Thyroid gland (tissue), 4 donors: ENCODE measurements around the gene RPL3.

Source experiments
- POLR2A ChIP-seq, 2 donors: fragments of 450-650 bp; IDR thresholded peaks; one replicate each; pipeline ENCODE4 v1.6.1; 2017; ENCODE audit warnings: antibody characterized with exemption in 2 of 2, mild to moderate bottlenecking in 2 of 2, moderate library complexity in 1 of 2
- TF ChIP-seq, protein P1 (sequence below), 6 experiments: fragments of 200-600 bp in 3 of 6; fragments of 450-650 bp in 3 of 6; sonication (generic) in 3 of 6; IDR thresholded peaks; one replicate each; pipeline ENCODE4 v1.5.1; 2016 to 2019; ENCODE audit warnings: antibody characterized with exemption in 6 of 6, mild to moderate bottlenecking in 2 of 6, inconsistent platforms in 1 of 6, moderate library complexity in 1 of 6

DNA sequence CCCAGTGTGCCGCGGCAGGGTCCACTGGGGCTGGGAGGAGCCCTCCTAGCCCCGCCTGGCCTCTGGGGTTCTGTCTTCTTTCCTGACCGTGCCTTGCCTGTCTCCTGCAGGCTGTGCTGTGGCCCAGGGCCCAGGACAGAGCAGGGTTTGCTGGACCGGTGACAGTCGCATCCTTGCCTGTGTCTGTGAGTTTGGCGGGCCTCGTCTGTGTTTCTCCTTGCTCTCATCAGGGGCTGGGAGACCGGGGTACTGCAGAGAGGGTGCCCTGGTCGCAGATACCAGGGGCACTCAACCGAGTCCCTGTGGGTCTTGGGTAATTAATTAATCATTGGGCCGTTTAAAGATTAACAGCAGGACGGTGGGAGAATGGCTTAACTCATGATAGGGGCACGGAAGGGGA is 29.9 kb downstream of the RPL3 start:
- TF ChIP-seq, protein P1, sequence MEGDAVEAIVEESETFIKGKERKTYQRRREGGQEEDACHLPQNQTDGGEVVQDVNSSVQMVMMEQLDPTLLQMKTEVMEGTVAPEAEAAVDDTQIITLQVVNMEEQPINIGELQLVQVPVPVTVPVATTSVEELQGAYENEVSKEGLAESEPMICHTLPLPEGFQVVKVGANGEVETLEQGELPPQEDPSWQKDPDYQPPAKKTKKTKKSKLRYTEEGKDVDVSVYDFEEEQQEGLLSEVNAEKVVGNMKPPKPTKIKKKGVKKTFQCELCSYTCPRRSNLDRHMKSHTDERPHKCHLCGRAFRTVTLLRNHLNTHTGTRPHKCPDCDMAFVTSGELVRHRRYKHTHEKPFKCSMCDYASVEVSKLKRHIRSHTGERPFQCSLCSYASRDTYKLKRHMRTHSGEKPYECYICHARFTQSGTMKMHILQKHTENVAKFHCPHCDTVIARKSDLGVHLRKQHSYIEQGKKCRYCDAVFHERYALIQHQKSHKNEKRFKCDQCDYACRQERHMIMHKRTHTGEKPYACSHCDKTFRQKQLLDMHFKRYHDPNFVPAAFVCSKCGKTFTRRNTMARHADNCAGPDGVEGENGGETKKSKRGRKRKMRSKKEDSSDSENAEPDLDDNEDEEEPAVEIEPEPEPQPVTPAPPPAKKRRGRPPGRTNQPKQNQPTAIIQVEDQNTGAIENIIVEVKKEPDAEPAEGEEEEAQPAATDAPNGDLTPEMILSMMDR (IDR thresholded peaks at IDR 0.05): no peak
- TF ChIP-seq POLR2A (IDR thresholded peaks at IDR 0.05): no peak
